Activated CD8-positive, alpha-beta T cell treated with anti-CD3 and anti-CD28 coated beads for 36 hours (primary cell): ENCODE data around the gene ADAM22. TPM values are rescaled to one million over a fixed set of nuclear protein-coding genes. Genes with fewer than 3 reads are reported as not detected.
A peak's percentile ranks its signal among the peaks of the same experiment; 100 is the strongest.

Source experiments
- ATAC-seq: fragments of 200-7000 bp; cut with Tn5 transposase; one replicate; pipeline ENCODE4 v1.10.0; 2021; ENCODE audit warnings: mild to moderate bottlenecking, moderate library complexity
- CTCF ChIA-PET: fragments of 350-600 bp; sonication (Branson Sonifier 250); formaldehyde crosslinking; loops from one replicate; lab custom pipeline; 2021; ENCODE audit warnings: antibody characterized with exemption; lab: Charles Lee
- POLR2A ChIA-PET: fragments of 350-600 bp; sonication (Branson Sonifier 250); formaldehyde crosslinking; loops from one replicate; lab custom pipeline; 2021; ENCODE audit warnings: antibody characterized with exemption; lab: Charles Lee
- DNase-seq: peaks from one replicate; pipeline ENCODE4 v3.0.0-alpha.2; 2020
- H3K27ac Mint-ChIP-seq: one replicate; pipeline ENCODE4 v1.8.0; 2021; ENCODE audit warnings: mild to moderate bottlenecking, mixed read lengths
- H3K27me3 Mint-ChIP-seq: one replicate; pipeline ENCODE4 v1.8.0; 2021; ENCODE audit warnings: mixed read lengths
- H3K36me3 Mint-ChIP-seq: one replicate; pipeline ENCODE4 v1.8.0; 2021; ENCODE audit warnings: low read depth, mixed read lengths
- H3K4me1 Mint-ChIP-seq: one replicate; pipeline ENCODE4 v1.8.0; 2021; ENCODE audit warnings: low read depth, mixed read lengths
- H3K4me3 Mint-ChIP-seq: one replicate; pipeline ENCODE4 v1.8.0; 2021; ENCODE audit warnings: mild to moderate bottlenecking, moderate library complexity, mixed read lengths
- H3K9me3 Mint-ChIP-seq: one replicate; pipeline ENCODE4 v1.8.0; 2021; ENCODE audit warnings: mixed read lengths
- CTCF ChIP-seq: fragments of 200-600 bp; IDR thresholded peaks from one replicate; pipeline ENCODE4 v1.8.0; 2022; ENCODE audit warnings: antibody characterized with exemption, mild to moderate bottlenecking
- intact Hi-C: fragments of 100-400 bp; cut with micrococcal nuclease; formaldehyde crosslinking; loops from one replicate; pipeline ENCODE4 v1.10.0; 2022
- total RNA-seq, 2 experiments: library from RNA; stranded (reverse); gene quantifications; one replicate each; pipeline ENCODE4 v1.2.3, GENCODE V29; 2021

The ADAM22 gene
- total RNA-seq, 2 experiments from 2014 or later, result 2.3 to 3.0 TPM

DNA sequence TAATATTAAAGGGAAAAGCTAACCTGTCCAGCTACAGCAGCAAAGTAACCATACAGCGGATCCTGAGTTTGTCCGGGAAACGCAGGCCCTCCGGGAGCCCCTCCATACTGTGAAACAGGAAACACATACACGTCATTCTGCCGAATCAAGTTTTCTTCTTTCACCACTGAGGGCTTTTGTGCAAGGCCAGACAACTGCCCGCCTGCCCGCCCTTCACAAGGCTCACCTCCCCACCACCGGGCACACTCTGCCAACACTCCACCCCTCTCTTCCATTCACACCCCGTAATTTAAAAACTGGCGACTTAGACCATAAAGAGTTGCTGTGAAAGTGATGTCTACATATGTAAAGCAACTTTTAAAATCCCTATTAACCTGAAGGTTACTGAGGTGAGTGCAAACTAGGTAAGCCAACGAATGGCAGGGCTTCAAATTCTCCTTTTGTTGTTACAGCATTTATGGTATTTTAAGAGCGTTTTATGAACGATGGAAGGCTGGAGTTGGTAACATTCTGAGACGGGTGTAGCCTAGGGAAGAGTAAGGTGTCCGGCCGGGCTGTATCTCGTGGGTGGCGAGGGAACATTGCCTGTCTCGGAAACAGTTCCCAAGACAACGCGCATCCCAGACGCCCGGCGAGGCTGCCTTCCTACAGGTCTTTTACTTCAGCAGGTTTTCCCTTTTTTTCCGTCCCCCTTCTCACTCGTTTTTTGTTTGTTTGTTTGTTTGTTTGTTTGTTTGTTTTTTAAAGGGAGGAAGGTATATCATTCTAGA lies 285.0 kb downstream of the ADAM22 start:
- Mint-ChIP-seq H3K27ac (peak overlapping the region; percentile 93), H3K9me3 (no peaks in the 10 kb centered on the region), H3K4me3 (peak overlapping the region; percentile 86), H3K4me1 (peaks cover 27% of the 10 kb centered on the region), H3K36me3 (peaks cover 25% of the 10 kb centered on the region), H3K27me3 (no peaks in the 10 kb centered on the region)
- ChIA-PET CTCF (no interaction called here), POLR2A (interaction anchor here (0.9 kb wide), 1 partner anchor 14 kb away, joined by 3 read pairs; no protein-coding TSS in a partner anchor)
- intact Hi-C loops, result loop anchor here (5.0 kb wide), 1 partner anchor 342 kb away; the partner anchor contains the start of genes DBF4 and SLC25A40
- DNase-seq (peak; percentile 47), ATAC-seq (peak; percentile 15)
- TF ChIP-seq CTCF, result no peak

GRCh38 chr7:88219781-88220747 lies 286.0 kb downstream of the ADAM22 start, which contains the start of gene SRI:
Gene SRI (minus strand): TSS chr7:88220038. CDS start chr7:88220026, 12 bp downstream.
- intact Hi-C loops, result loop anchor here (5.0 kb wide), 1 partner anchor 343 kb away; the partner anchor contains the start of genes DBF4 and SLC25A40
- ChIA-PET CTCF (interaction anchor here (0.8 to 1.0 kb wide), 3 partner anchors 23 to 333 kb away, joined by 3 read pairs; no protein-coding TSS in a partner anchor), POLR2A (interaction anchor here (0.6 to 1.7 kb wide), 3 partner anchors 9 to 33 kb away, joined by 4 to 5 read pairs (median 4); no protein-coding TSS in a partner anchor)
- Mint-ChIP-seq H3K27me3 (no peaks in the 10 kb centered on the region), H3K4me1 (peaks cover 21% of the 10 kb centered on the region), H3K27ac (peak within 1 kb of the TSS; percentile 93), H3K9me3 (no peaks in the 10 kb centered on the region), H3K4me3 (peak within 1 kb of the TSS; percentile 86), H3K36me3 (peaks cover 17% of the 10 kb centered on the region)
- TF ChIP-seq CTCF, result peak; percentile 84
- ATAC-seq (peak; percentile 96), DNase-seq (peak; percentile 91)

DNA sequence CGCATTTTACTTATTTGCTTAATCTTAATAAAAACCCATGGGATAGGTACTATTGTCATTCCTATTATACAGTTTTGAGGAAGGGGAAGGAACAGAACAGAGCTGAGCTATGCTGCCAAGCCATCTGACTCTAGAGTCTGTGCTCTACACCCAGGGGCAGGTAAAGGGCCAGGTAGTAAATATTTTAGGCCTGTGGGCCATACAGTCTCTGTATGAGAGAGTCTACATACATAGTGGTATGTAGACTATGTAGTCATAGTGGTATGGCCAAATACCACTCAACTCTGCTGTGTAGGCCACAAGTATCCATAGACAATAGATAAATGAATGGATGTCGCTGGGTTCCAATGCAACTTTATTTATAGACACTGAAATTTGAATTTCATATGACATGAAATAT lies 289.2 kb downstream of the ADAM22 start:
- no peak for ATAC-seq
- POLR2A ChIA-PET, result interaction anchor here (1.7 kb wide), 1 partner anchor 10 kb away, joined by 4 read pairs; no protein-coding TSS in a partner anchor
- Mint-ChIP-seq H3K4me3 (no peak overlapping the region), H3K9me3 (no peaks in the 10 kb centered on the region), H3K27ac (no peak overlapping the region), H3K36me3 (peaks cover 1% of the 10 kb centered on the region), H3K27me3 (peaks cover 2% of the 10 kb centered on the region), H3K4me1 (peaks cover 6% of the 10 kb centered on the region)
- DNase-seq, result no peak
- CTCF ChIA-PET, result interaction anchor here (0.6 to 1.2 kb wide), 2 partner anchors 54 to 1926 kb away, joined by 3 to 4 read pairs; no protein-coding TSS in a partner anchor
- TF ChIP-seq CTCF, result no peak
- intact Hi-C loops, result no loop called here

- no peak for DNase-seq
- ChIA-PET POLR2A (interaction anchor here (1.7 kb wide), 1 partner anchor 12 kb away, joined by 4 read pairs; no protein-coding TSS in a partner anchor), CTCF (interaction anchor here (1.2 to 1.4 kb wide), 2 partner anchors 55 to 113 kb away, joined by 3 to 4 read pairs; no protein-coding TSS in a partner anchor)
- no peak overlapping the region for H3K4me3 Mint-ChIP-seq
- no peak for ATAC-seq
- intact Hi-C loops, result no loop called here
- peaks cover 5% of the 10 kb centered on the region for H3K4me1 Mint-ChIP-seq
- H3K27ac Mint-ChIP-seq, result no peak overlapping the region
- H3K27me3 Mint-ChIP-seq, result peaks cover 3% of the 10 kb centered on the region
- H3K36me3 Mint-ChIP-seq, result no peaks in the 10 kb centered on the region
- TF ChIP-seq CTCF, result no peak
- no peaks in the 10 kb centered on the region for H3K9me3 Mint-ChIP-seq
Observed at GRCh38 chr7:88224601-88225275, 290.7 kb downstream of the ADAM22 start.
